KMS-11 (cell line): ENCODE results near the gene CDH13.

ENCODE experiments used
- H2AFZ ChIP-seq: fragments of 200-600 bp; sonication (generic); 2 replicates; pipeline ENCODE4 v1.6.1; 2016; ENCODE audit warnings: antibody characterized with exemption, mixed run types, low read depth
- H3K27ac ChIP-seq: fragments of 200-600 bp; sonication (generic); 2 replicates; pipeline ENCODE4 v1.6.1; 2016; ENCODE audit warnings: mild to moderate bottlenecking, mixed run types
- H3K27me3 ChIP-seq: fragments of 200-600 bp; sonication (generic); 2 replicates; pipeline ENCODE4 v1.6.1; 2017; ENCODE audit warnings: mild to moderate bottlenecking, low read depth, mixed run types, moderate library complexity; ENCODE audit not compliant: insufficient read depth
- H3K36me3 ChIP-seq: fragments of 200-600 bp; sonication (generic); 2 replicates; pipeline ENCODE4 v1.6.1; 2017; ENCODE audit warnings: mild to moderate bottlenecking, mixed run types; ENCODE audit not compliant: insufficient read depth
- H3K4me1 ChIP-seq: fragments of 200-600 bp; sonication (generic); 2 replicates; pipeline ENCODE4 v1.6.1; 2016; ENCODE audit warnings: mild to moderate bottlenecking, low read depth, mixed run types; ENCODE audit not compliant: poor library complexity, severe bottlenecking
- H3K4me2 ChIP-seq: fragments of 200-600 bp; sonication (generic); 2 replicates; pipeline ENCODE4 v1.7.0; 2016; ENCODE audit warnings: mild to moderate bottlenecking, mixed run types
- H3K4me3 ChIP-seq: fragments of 200-600 bp; sonication (generic); IDR thresholded peaks from 2 replicates; pipeline ENCODE4 v1.6.1; 2017; ENCODE audit warnings: low read depth, low read length, mixed read lengths; ENCODE audit not compliant: insufficient read depth
- H3K79me2 ChIP-seq: fragments of 200-600 bp; sonication (generic); 2 replicates; pipeline ENCODE4 v1.6.1; 2016; ENCODE audit warnings: low read depth, mixed run types; ENCODE audit not compliant: insufficient read depth
- H3K9ac ChIP-seq: fragments of 200-600 bp; sonication (generic); 2 replicates; pipeline ENCODE4 v1.6.1; 2016; ENCODE audit warnings: mild to moderate bottlenecking, mixed run types
- H4K20me1 ChIP-seq: fragments of 200-600 bp; sonication (generic); 2 replicates; pipeline ENCODE4 v1.6.1; 2016; ENCODE audit warnings: mild to moderate bottlenecking, mixed run types; ENCODE audit not compliant: insufficient read depth
- CTCF ChIP-seq: fragments of 200-600 bp; sonication (generic); conservative IDR thresholded peaks from 2 replicates; pipeline ENCODE4 v1.6.1; 2017; ENCODE audit warnings: low read depth, mild to moderate bottlenecking, antibody characterized with exemption, low read length, moderate library complexity, mixed read lengths

CDH13 gene

GRCh38 chr16:82741073-82741615, 114.4 kb downstream of the CDH13 start:
- Histone ChIP-seq H3K4me2 (no peak overlapping the region), H3K36me3 (no peaks in the 10 kb centered on the region), H3K4me3 (no peak overlapping the region), H3K27me3 (no peaks in the 10 kb centered on the region), H4K20me1 (no peaks in the 10 kb centered on the region), H3K79me2 (no peaks in the 10 kb centered on the region), H3K4me1 (peaks cover 11% of the 10 kb centered on the region), H3K9ac (no peak overlapping the region), H3K27ac (no peak overlapping the region), H2AFZ (no peak overlapping the region)
- no peak for TF ChIP-seq CTCF

- no peak for TF ChIP-seq CTCF
- Histone ChIP-seq H3K36me3 (no peaks in the 10 kb centered on the region), H3K27ac (no peak overlapping the region), H3K4me2 (no peak overlapping the region), H3K79me2 (no peaks in the 10 kb centered on the region), H2AFZ (no peak overlapping the region), H3K4me3 (no peak overlapping the region), H4K20me1 (no peaks in the 10 kb centered on the region), H3K4me1 (no peaks in the 10 kb centered on the region), H3K9ac (no peak overlapping the region), H3K27me3 (no peaks in the 10 kb centered on the region)
Measured at GRCh38 chr16:82744958-82745357, 118.2 kb downstream of the CDH13 start.

- Histone ChIP-seq H3K4me3 (no peak overlapping the region), H3K79me2 (no peaks in the 10 kb centered on the region), H3K27me3 (no peaks in the 10 kb centered on the region), H3K4me2 (no peak overlapping the region), H3K9ac (no peak overlapping the region), H3K27ac (no peak overlapping the region), H3K4me1 (no peaks in the 10 kb centered on the region), H3K36me3 (no peaks in the 10 kb centered on the region), H4K20me1 (no peaks in the 10 kb centered on the region), H2AFZ (no peak overlapping the region)
- TF ChIP-seq CTCF = no peak
Measured at GRCh38 chr16:82748026-82748425, 121.3 kb downstream of the CDH13 start.

- TF ChIP-seq CTCF = no peak
- Histone ChIP-seq H3K36me3 (no peaks in the 10 kb centered on the region), H3K4me1 (no peaks in the 10 kb centered on the region), H3K4me3 (no peak overlapping the region), H3K27me3 (no peaks in the 10 kb centered on the region), H3K4me2 (no peak overlapping the region), H2AFZ (no peak overlapping the region), H3K9ac (no peak overlapping the region), H3K79me2 (no peaks in the 10 kb centered on the region), H4K20me1 (no peaks in the 10 kb centered on the region), H3K27ac (no peak overlapping the region)
Measured at GRCh38 chr16:82750068-82750467, 123.3 kb downstream of the CDH13 start.

GRCh38 chr16:82751020-82751419, 124.3 kb downstream of the CDH13 start:
- TF ChIP-seq CTCF = no peak
- H3K27me3 ChIP-seq = no peaks in the 10 kb centered on the region
- no peak overlapping the region for H3K4me2 ChIP-seq
- H3K79me2 ChIP-seq = no peaks in the 10 kb centered on the region
- H3K4me3 ChIP-seq = no peak overlapping the region
- no peak overlapping the region for H3K9ac ChIP-seq
- H4K20me1 ChIP-seq = no peaks in the 10 kb centered on the region
- H3K27ac ChIP-seq = no peak overlapping the region
- no peaks in the 10 kb centered on the region for H3K36me3 ChIP-seq
- H2AFZ ChIP-seq = no peak overlapping the region
- H3K4me1 ChIP-seq = no peaks in the 10 kb centered on the region
